ENCODE measurements around the gene MCU. TPM values are rescaled to one million over a fixed set of nuclear protein-coding genes. Genes with fewer than 3 reads are reported as not detected.
A peak's percentile ranks its signal among the peaks of the same experiment; 100 is the strongest.

The MCU gene
- total RNA-seq, 1 experiment from 2014 or later, result 18.7 TPM

- TF ChIP-seq CTCF (conservative IDR thresholded peaks at IDR 0.05; ENCODE audit: low read depth, low read length), result no peak
- no peak for TF ChIP-seq EZH2 (IDR thresholded peaks at IDR 0.05; ENCODE audit: borderline replicate concordance, low read depth, low read length, poor library complexity, severe bottlenecking)
- Histone ChIP-seq H3K4me1 (ENCODE audit: insufficient read depth, low read length, poor library complexity, severe bottlenecking) (peaks cover 3% of the 10 kb centered on the region), H3K4me3 (ENCODE audit: low read depth, low read length, poor library complexity, severe bottlenecking) (no peak overlapping the region), H3K27ac (ENCODE audit: low read depth, low read length, poor library complexity, severe bottlenecking) (no peak overlapping the region), H3K27me3 (replicated peaks; ENCODE audit: insufficient read depth, low read depth, low read length, poor library complexity) (no peaks in the 10 kb centered on the region), H3K36me3 (ENCODE audit: insufficient read depth, low read length, poor library complexity, severe bottlenecking) (no peaks in the 10 kb centered on the region), H3K9me3 (ENCODE audit: low read depth, low read length, poor library complexity, severe bottlenecking) (no peaks in the 10 kb centered on the region)
- ChIA-PET POLR2A (ENCODE audit: low non-redundant PET) (no interaction called here), CTCF (no interaction called here)
- BruUV-seq (replicated peaks), result no TSS peak
- intact Hi-C loops (cut with micrococcal nuclease; ENCODE audit: unreplicated experiment), result no loop called here
- no peak for DNase-seq (ENCODE audit: low spot score)
These were observed 54.8 kb downstream of the MCU start for GRCh38 chr10:72746426-72747363.

- no peaks in the 10 kb centered on the region for H3K9me3 ChIP-seq (ENCODE audit: low read depth, low read length, poor library complexity, severe bottlenecking)
- H3K4me1 ChIP-seq (ENCODE audit: insufficient read depth, low read length, poor library complexity, severe bottlenecking), result peaks cover 3% of the 10 kb centered on the region
- intact Hi-C loops (cut with micrococcal nuclease; ENCODE audit: unreplicated experiment), result no loop called here
- no TSS peak for BruUV-seq (replicated peaks)
- H3K27me3 ChIP-seq (replicated peaks; ENCODE audit: insufficient read depth, low read depth, low read length, poor library complexity), result no peaks in the 10 kb centered on the region
- CTCF ChIA-PET, result no interaction called here
- POLR2A ChIA-PET (ENCODE audit: low non-redundant PET), result no interaction called here
- TF ChIP-seq CTCF (conservative IDR thresholded peaks at IDR 0.05; ENCODE audit: low read depth, low read length) (no peak), EZH2 (IDR thresholded peaks at IDR 0.05; ENCODE audit: borderline replicate concordance, low read depth, low read length, poor library complexity, severe bottlenecking) (no peak)
- H3K27ac ChIP-seq (ENCODE audit: low read depth, low read length, poor library complexity, severe bottlenecking), result no peak overlapping the region
- no peaks in the 10 kb centered on the region for H3K36me3 ChIP-seq (ENCODE audit: insufficient read depth, low read length, poor library complexity, severe bottlenecking)
- no peak overlapping the region for H3K4me3 ChIP-seq (ENCODE audit: low read depth, low read length, poor library complexity, severe bottlenecking)
- no peak for DNase-seq (ENCODE audit: low spot score)
These were observed 55.6 kb downstream of the MCU start for GRCh38 chr10:72747521-72747920.

- BruUV-seq (replicated peaks), result no TSS peak
- DNase-seq (ENCODE audit: low spot score), result peak; percentile 45
- no peak overlapping the region for H3K4me3 ChIP-seq (ENCODE audit: low read depth, low read length, poor library complexity, severe bottlenecking)
- TF ChIP-seq EZH2 (IDR thresholded peaks at IDR 0.05; ENCODE audit: borderline replicate concordance, low read depth, low read length, poor library complexity, severe bottlenecking), result no peak
- no peak for TF ChIP-seq CTCF (conservative IDR thresholded peaks at IDR 0.05; ENCODE audit: low read depth, low read length)
- no peaks in the 10 kb centered on the region for H3K4me1 ChIP-seq (ENCODE audit: insufficient read depth, low read length, poor library complexity, severe bottlenecking)
- no peaks in the 10 kb centered on the region for H3K9me3 ChIP-seq (ENCODE audit: low read depth, low read length, poor library complexity, severe bottlenecking)
- H3K27ac ChIP-seq (ENCODE audit: low read depth, low read length, poor library complexity, severe bottlenecking), result no peak overlapping the region
- ChIA-PET CTCF (interaction anchor here (0.5 kb wide), 1 partner anchor 112 kb away, joined by 5 read pairs; no protein-coding TSS in a partner anchor), POLR2A (ENCODE audit: low non-redundant PET) (interaction anchor here (0.5 kb wide), 1 partner anchor 19 kb away, joined by 9 read pairs; no protein-coding TSS in a partner anchor)
- H3K36me3 ChIP-seq (ENCODE audit: insufficient read depth, low read length, poor library complexity, severe bottlenecking), result no peaks in the 10 kb centered on the region
- H3K27me3 ChIP-seq (replicated peaks; ENCODE audit: insufficient read depth, low read depth, low read length, poor library complexity), result no peaks in the 10 kb centered on the region
- intact Hi-C loops (cut with micrococcal nuclease; ENCODE audit: unreplicated experiment), result no loop called here
These were observed 61.9 kb downstream of the MCU start for GRCh38 chr10:72753760-72754231.

Data from A673 (cell line).